ENCODE data around the gene SLC36A3.
"Not testable (repeated sequence)": the region's sequence is repeated elsewhere in the genome, so short reads cannot be mapped to it uniquely, and the experiment has no call there.

Gene SLC36A3

DNA sequence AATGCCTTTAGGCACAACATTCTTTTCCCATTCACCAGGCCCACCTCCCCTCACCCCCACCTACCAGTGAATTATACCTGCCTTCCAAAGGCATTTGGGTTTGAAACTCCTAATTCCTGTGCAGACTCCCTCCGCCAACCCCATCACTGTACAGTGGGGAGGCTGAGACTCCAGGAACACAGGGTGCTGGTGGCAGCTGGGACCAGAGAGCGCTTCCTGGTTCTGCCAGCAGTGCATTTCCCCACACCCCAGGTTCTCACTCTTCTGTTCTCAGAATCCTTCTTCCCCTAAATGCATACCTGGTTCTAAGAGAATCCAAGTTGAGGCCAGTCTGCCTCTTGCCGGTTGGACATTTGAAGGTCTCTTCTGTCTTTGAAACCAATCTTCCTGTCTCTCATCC is 22.7 kb upstream of the SLC36A3 start:
- no peak overlapping the region for H3K9ac ChIP-seq (ENCODE audit: low read depth, low read length)
- no peak overlapping the region for H3K4me3 ChIP-seq (ENCODE audit: low read length)
- H3K36me3 ChIP-seq (ENCODE audit: insufficient read depth, low read depth, low read length): no peaks in the 10 kb centered on the region
- H3K27me3 ChIP-seq (ENCODE audit: insufficient read depth, low read length): no peaks in the 10 kb centered on the region
- no peak overlapping the region for H3K27ac ChIP-seq (ENCODE audit: low read length)
- no peaks in the 10 kb centered on the region for H3K9me3 ChIP-seq (ENCODE audit: insufficient read depth, low read depth, low read length)
- H3K4me1 ChIP-seq (ENCODE audit: insufficient read depth, low read length): peaks cover 11% of the 10 kb centered on the region; the same call in 1 of the 2 replicates

DNA sequence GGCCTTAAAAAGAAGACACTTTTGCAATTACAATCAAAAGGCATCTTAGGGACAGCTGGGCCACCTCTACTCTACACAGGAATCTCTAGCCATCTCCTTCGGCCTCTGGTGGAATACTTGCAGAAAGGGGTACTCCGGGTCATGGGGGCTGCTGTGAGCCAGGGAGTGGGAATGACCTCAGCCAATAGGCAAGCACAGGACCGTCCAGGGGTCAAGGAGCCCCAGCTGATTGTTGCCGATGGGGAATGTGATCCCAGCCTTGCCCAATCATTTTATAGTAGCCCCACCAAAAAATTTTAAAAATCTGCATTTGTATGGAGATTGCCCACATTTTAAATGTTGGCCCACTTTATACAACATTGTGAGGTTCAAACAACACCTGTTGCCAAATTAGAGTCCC is 16.9 kb upstream of the SLC36A3 start:
- Histone ChIP-seq H3K4me1 (ENCODE audit: insufficient read depth, low read length) (no peaks in the 10 kb centered on the region), H3K27ac (ENCODE audit: low read length) (no peak overlapping the region), H3K9ac (ENCODE audit: low read depth, low read length) (no peak overlapping the region), H3K4me3 (ENCODE audit: low read length) (no peak overlapping the region), H3K27me3 (ENCODE audit: insufficient read depth, low read length) (no peaks in the 10 kb centered on the region), H3K9me3 (ENCODE audit: insufficient read depth, low read depth, low read length) (no peaks in the 10 kb centered on the region), H3K36me3 (ENCODE audit: insufficient read depth, low read depth, low read length) (no peaks in the 10 kb centered on the region)

- Histone ChIP-seq H3K36me3 (ENCODE audit: insufficient read depth, low read depth, low read length) (no peaks in the 10 kb centered on the region), H3K4me3 (ENCODE audit: low read length) (no peak overlapping the region), H3K27ac (ENCODE audit: low read length) (no peak overlapping the region), H3K27me3 (ENCODE audit: insufficient read depth, low read length) (no peaks in the 10 kb centered on the region), H3K9me3 (ENCODE audit: insufficient read depth, low read depth, low read length) (no peaks in the 10 kb centered on the region), H3K9ac (ENCODE audit: low read depth, low read length) (no peak overlapping the region), H3K4me1 (ENCODE audit: insufficient read depth, low read length) (no peaks in the 10 kb centered on the region)
Measured at GRCh38 chr5:151318850-151319732, 15.5 kb upstream of the SLC36A3 start.

DNA sequence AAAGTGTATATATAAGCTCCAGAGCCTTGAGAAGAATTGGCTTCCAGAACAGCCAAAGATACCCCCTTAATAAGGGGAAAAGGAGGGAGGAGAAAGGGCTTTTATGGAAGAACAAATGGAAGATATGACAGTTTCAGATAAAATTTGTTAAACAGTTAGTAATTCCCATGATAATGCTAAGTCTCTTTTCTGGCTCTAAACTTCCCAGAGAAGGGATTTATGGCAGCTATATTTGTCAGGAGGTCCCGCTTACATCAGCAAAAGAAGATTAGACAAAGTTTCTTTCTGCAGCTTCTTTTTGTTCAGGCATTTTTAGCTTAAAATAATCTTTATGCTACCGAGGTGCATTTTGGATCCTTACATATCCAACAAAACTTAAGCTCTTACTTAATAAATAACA is 14.3 kb upstream of the SLC36A3 start:
- no peaks in the 10 kb centered on the region for H3K9me3 ChIP-seq (ENCODE audit: insufficient read depth, low read depth, low read length)
- H3K4me1 ChIP-seq (ENCODE audit: insufficient read depth, low read length): no peaks in the 10 kb centered on the region
- H3K27me3 ChIP-seq (ENCODE audit: insufficient read depth, low read length): no peaks in the 10 kb centered on the region
- no peaks in the 10 kb centered on the region for H3K36me3 ChIP-seq (ENCODE audit: insufficient read depth, low read depth, low read length)
- H3K4me3 ChIP-seq (ENCODE audit: low read length): no peak overlapping the region
- H3K27ac ChIP-seq (ENCODE audit: low read length): no peak overlapping the region
- no peak overlapping the region for H3K9ac ChIP-seq (ENCODE audit: low read depth, low read length)

DNA sequence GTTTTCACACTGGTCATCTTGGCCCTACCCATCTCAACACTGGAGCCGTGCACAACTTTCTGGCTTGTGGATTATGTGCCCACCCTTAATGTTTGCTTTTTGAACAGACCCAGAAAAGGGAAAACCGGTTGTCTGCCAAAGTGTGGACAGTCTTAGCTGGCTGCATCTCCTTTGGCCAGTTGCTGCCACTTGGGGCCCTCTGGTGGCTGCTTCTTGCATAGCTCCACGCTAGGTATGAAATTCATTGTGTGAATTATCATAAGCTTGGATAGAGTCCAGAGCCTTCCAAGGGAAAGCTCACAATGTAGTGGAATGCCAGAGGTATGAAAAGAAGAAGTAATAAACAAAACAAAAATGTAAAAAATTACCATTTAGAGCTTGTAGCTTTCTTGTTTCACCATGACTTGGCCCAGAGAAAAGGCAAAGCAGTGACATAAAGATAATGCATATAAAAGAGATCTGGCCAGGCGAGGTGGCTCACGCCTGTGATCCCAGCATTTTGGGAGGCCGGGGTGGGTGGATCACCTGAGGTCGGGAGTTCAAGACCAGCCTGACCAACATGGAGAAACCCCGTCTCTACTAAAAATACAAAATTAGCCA is 12.5 kb upstream of the SLC36A3 start:
- H3K27ac ChIP-seq (ENCODE audit: low read length): no peak overlapping the region
- H3K27me3 ChIP-seq (ENCODE audit: insufficient read depth, low read length): no peaks in the 10 kb centered on the region
- no peak overlapping the region for H3K9ac ChIP-seq (ENCODE audit: low read depth, low read length)
- H3K4me3 ChIP-seq (ENCODE audit: low read length): no peak overlapping the region
- no peaks in the 10 kb centered on the region for H3K4me1 ChIP-seq (ENCODE audit: insufficient read depth, low read length)
- no peaks in the 10 kb centered on the region for H3K36me3 ChIP-seq (ENCODE audit: insufficient read depth, low read depth, low read length)
- no peaks in the 10 kb centered on the region for H3K9me3 ChIP-seq (ENCODE audit: insufficient read depth, low read depth, low read length)

DNA sequence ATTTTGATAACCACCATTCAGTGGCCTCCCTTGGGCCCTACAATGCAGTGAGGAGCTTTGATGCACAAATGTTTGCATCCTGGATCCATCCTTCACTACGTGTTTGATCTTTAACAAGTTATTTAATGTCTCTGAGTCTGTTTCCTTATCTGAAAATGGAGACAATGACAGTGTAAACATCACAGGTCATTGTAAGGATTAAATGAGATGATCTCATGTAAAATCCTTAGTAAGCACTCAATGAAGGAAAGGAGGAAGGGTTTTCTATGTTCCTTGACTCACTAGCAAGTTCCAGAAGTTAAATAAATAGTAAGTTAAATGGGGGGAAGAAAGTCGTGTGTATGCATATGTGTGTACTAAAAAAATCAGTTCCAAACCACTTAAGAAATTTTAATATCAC is 9.8 kb upstream of the SLC36A3 start:
- H3K36me3 ChIP-seq (ENCODE audit: insufficient read depth, low read depth, low read length): no peaks in the 10 kb centered on the region
- no peak overlapping the region for H3K27ac ChIP-seq (ENCODE audit: low read length)
- H3K9ac ChIP-seq (ENCODE audit: low read depth, low read length): no peak overlapping the region
- H3K27me3 ChIP-seq (ENCODE audit: insufficient read depth, low read length): no peaks in the 10 kb centered on the region
- H3K9me3 ChIP-seq (ENCODE audit: insufficient read depth, low read depth, low read length): no peaks in the 10 kb centered on the region
- H3K4me1 ChIP-seq (ENCODE audit: insufficient read depth, low read length): no peaks in the 10 kb centered on the region
- H3K4me3 ChIP-seq (ENCODE audit: low read length): no peak overlapping the region

GRCh38 chr5:151312756-151313324 is 9.3 kb upstream of the SLC36A3 start:
- Histone ChIP-seq H3K27ac (ENCODE audit: low read length) (no peak overlapping the region), H3K9me3 (ENCODE audit: insufficient read depth, low read depth, low read length) (no peaks in the 10 kb centered on the region), H3K36me3 (ENCODE audit: insufficient read depth, low read depth, low read length) (no peaks in the 10 kb centered on the region), H3K9ac (ENCODE audit: low read depth, low read length) (no peak overlapping the region), H3K4me1 (ENCODE audit: insufficient read depth, low read length) (no peaks in the 10 kb centered on the region), H3K4me3 (ENCODE audit: low read length) (no peak overlapping the region), H3K27me3 (ENCODE audit: insufficient read depth, low read length) (no peaks in the 10 kb centered on the region)

DNA sequence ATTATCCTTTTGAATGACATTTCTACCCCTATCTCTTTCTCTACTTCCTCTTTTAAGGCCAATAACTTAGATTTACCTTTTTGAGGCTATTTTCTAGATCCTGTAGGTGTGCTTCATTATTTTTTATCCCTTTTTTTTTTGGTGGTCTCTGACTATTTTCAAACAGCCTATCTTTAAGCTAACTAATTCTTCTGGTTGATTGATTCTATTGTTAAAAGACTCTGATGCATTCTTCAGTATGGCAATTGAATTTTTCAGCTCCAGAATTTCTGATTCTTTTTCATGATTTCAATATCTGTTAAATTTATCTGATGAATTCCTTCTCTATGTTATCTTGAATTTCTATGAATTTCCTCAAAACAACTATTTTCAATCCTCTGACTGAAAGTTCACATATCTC is 7.4 kb upstream of the SLC36A3 start:
- Histone ChIP-seq H3K4me1 (ENCODE audit: insufficient read depth, low read length) (no peaks in the 10 kb centered on the region), H3K27ac (ENCODE audit: low read length) (no peak overlapping the region)

GRCh38 chr5:151309821-151310220 is 6.3 kb upstream of the SLC36A3 start:
- H3K27ac ChIP-seq (ENCODE audit: low read length); H3K9me3 ChIP-seq (ENCODE audit: insufficient read depth, low read depth, low read length); H3K4me3 ChIP-seq (ENCODE audit: low read length); H3K36me3 ChIP-seq (ENCODE audit: insufficient read depth, low read depth, low read length); H3K9ac ChIP-seq (ENCODE audit: low read depth, low read length); H3K4me1 ChIP-seq (ENCODE audit: insufficient read depth, low read length); H3K27me3 ChIP-seq (ENCODE audit: insufficient read depth, low read length): not testable (repeated sequence)

More for the DNA sequence above, 7.4 kb upstream of the SLC36A3 start:
- H3K4me3 ChIP-seq (ENCODE audit: low read length): no peak overlapping the region
- no peaks in the 10 kb centered on the region for H3K36me3 ChIP-seq (ENCODE audit: insufficient read depth, low read depth, low read length)
- no peaks in the 10 kb centered on the region for H3K9me3 ChIP-seq (ENCODE audit: insufficient read depth, low read depth, low read length)
- H3K27me3 ChIP-seq (ENCODE audit: insufficient read depth, low read length): no peaks in the 10 kb centered on the region
- no peak overlapping the region for H3K9ac ChIP-seq (ENCODE audit: low read depth, low read length)

DNA sequence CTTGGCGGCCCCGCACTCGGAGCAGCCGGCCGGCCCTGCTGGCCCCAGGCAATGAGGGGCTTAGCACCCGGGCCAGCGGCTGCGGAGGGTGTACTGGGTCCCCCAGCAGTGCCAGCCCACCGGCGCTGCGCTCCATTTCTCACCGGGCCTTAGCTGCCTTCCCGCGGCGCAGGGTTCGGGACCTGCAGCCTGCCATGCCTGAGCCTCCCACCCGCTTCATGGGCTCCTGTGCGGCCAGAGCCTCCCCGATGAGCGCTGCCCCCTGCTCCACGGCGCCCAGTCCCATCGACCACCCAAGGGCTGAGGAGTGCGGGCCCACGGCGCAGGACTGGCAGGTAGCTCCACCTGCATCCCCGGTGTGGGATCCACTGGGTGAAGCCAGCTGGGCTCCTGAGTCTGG is 5.7 kb upstream of the SLC36A3 start:
- not testable (repeated sequence) for H3K9ac ChIP-seq (ENCODE audit: low read depth, low read length)

GRCh38 chr5:151298063-151298855 is 5.3 kb downstream of the SLC36A3 start:
- no peaks in the 10 kb centered on the region for H3K4me1 ChIP-seq (ENCODE audit: insufficient read depth, low read length)
- H3K27ac ChIP-seq (ENCODE audit: low read length): no peak overlapping the region
- H3K4me3 ChIP-seq (ENCODE audit: low read length): no peak overlapping the region
- no peaks in the 10 kb centered on the region for H3K27me3 ChIP-seq (ENCODE audit: insufficient read depth, low read length)
- H3K9me3 ChIP-seq (ENCODE audit: insufficient read depth, low read depth, low read length): no peaks in the 10 kb centered on the region
- no peaks in the 10 kb centered on the region for H3K36me3 ChIP-seq (ENCODE audit: insufficient read depth, low read depth, low read length)
- H3K9ac ChIP-seq (ENCODE audit: low read depth, low read length): no peak overlapping the region

More for the DNA sequence above, 5.7 kb upstream of the SLC36A3 start:
- not testable (repeated sequence) for H3K36me3 ChIP-seq (ENCODE audit: insufficient read depth, low read depth, low read length); H3K4me3 ChIP-seq (ENCODE audit: low read length); H3K9me3 ChIP-seq (ENCODE audit: insufficient read depth, low read depth, low read length); H3K27ac ChIP-seq (ENCODE audit: low read length); H3K4me1 ChIP-seq (ENCODE audit: insufficient read depth, low read length); H3K27me3 ChIP-seq (ENCODE audit: insufficient read depth, low read length)
